Testis (tissue), 2 donors: ENCODE data around the gene IFITM1.

Source experiments
- CTCF ChIP-seq, 3 experiments: fragments of 450-650 bp in 2 of 3; fragments of 200-600 bp in 1 of 3; sonication (generic) in 1 of 3; IDR thresholded peaks; one replicate each; pipeline ENCODE4 v1.5.1; 2016 to 2019; ENCODE audit warnings: antibody characterized with exemption in 3 of 3, mild to moderate bottlenecking in 2 of 3, moderate library complexity in 1 of 3
- POLR2A ChIP-seq: fragments of 450-650 bp; IDR thresholded peaks from one replicate; pipeline ENCODE4 v1.6.1; 2017; ENCODE audit warnings: antibody characterized with exemption, mild to moderate bottlenecking, moderate library complexity

GRCh38 chr11:287821-288477 is 25.9 kb upstream of the IFITM1 start:
- TF ChIP-seq CTCF (IDR thresholded peaks at IDR 0.05), result no peak
- TF ChIP-seq POLR2A, result no peak
